Karpas-422 (cell line): ENCODE measurements around the gene DNAJB6. TPM values are rescaled to one million over a fixed set of nuclear protein-coding genes. Genes with fewer than 3 reads are reported as not detected.
"Not testable (repeated sequence)": the region's sequence is repeated elsewhere in the genome, so short reads cannot be mapped to it uniquely, and the experiment has no call there.

Source experiments
- DNase-seq: peaks from one replicate; pipeline ENCODE4 v3.0.0-alpha.2; 2015
- H2AFZ ChIP-seq: fragments of 200-600 bp; sonication (generic); 2 replicates; pipeline ENCODE4 v1.6.1; 2014; ENCODE audit warnings: antibody characterized with exemption, low read length, mixed read lengths
- H3K27ac ChIP-seq: fragments of 200-600 bp; sonication (generic); 2 replicates; pipeline ENCODE4 v1.5.1; 2014; ENCODE audit warnings: mild to moderate bottlenecking, low read length, moderate library complexity
- H3K27me3 ChIP-seq: fragments of 200-600 bp; sonication (generic); 2 replicates; pipeline ENCODE4 v1.6.1; 2014; ENCODE audit warnings: low read length, mixed read lengths
- H3K36me3 ChIP-seq: fragments of 200-600 bp; sonication (generic); 2 replicates; pipeline ENCODE4 v1.6.1; 2014; ENCODE audit warnings: low read length, mixed read lengths; ENCODE audit not compliant: insufficient read depth
- H3K4me1 ChIP-seq: fragments of 200-600 bp; sonication (generic); 2 replicates; pipeline ENCODE4 v1.6.1; 2014; ENCODE audit warnings: mild to moderate bottlenecking, low read length, mixed read lengths
- H3K4me2 ChIP-seq: fragments of 200-600 bp; sonication (generic); 2 replicates; pipeline ENCODE4 v1.6.1; 2014; ENCODE audit warnings: low read length, low read depth, mild to moderate bottlenecking; ENCODE audit not compliant: poor library complexity, severe bottlenecking
- H3K4me3 ChIP-seq: fragments of 200-600 bp; sonication (generic); 2 replicates; pipeline ENCODE4 v1.5.1; 2014; ENCODE audit warnings: mild to moderate bottlenecking, antibody characterized with exemption, low read length, mixed read lengths
- H3K79me2 ChIP-seq: fragments of 200-600 bp; sonication (generic); 2 replicates; pipeline ENCODE4 v1.6.1; 2014; ENCODE audit warnings: mild to moderate bottlenecking, low read length, mixed read lengths
- H3K9ac ChIP-seq: fragments of 200-600 bp; sonication (generic); 2 replicates; pipeline ENCODE4 v1.6.0; 2014; ENCODE audit warnings: low read length
- H3K9me2 ChIP-seq: fragments of 200-600 bp; sonication (generic), shearing (Covaris generic); replicated peaks from 2 replicates; pipeline ENCODE4 v1.6.0; 2014; ENCODE audit warnings: mild to moderate bottlenecking, low read length, moderate library complexity; ENCODE audit not compliant: insufficient read depth
- H3K9me3 ChIP-seq: fragments of 300-700, 200-600 bp; sonication (generic); 2 replicates; pipeline ENCODE4 v1.6.1; 2014; ENCODE audit warnings: low read length, mixed read lengths
- H4K20me1 ChIP-seq: fragments of 200-600 bp; sonication (generic); 2 replicates; pipeline ENCODE4 v1.6.1; 2014; ENCODE audit warnings: mild to moderate bottlenecking, antibody characterized with exemption, low read length, low read depth; ENCODE audit not compliant: insufficient read depth
- total RNA-seq: library from RNA; depleted of rRNA; stranded (reverse); fragments of >200 nt; shearing (Covaris generic); gene quantifications from 2 replicates; pipeline ENCODE4 v1.2.3, GENCODE V29; 2014; ENCODE audit warnings: low replicate concordance

Gene DNAJB6
- total RNA-seq, 1 experiment from 2014 or later, result 54.5 TPM

DNA sequence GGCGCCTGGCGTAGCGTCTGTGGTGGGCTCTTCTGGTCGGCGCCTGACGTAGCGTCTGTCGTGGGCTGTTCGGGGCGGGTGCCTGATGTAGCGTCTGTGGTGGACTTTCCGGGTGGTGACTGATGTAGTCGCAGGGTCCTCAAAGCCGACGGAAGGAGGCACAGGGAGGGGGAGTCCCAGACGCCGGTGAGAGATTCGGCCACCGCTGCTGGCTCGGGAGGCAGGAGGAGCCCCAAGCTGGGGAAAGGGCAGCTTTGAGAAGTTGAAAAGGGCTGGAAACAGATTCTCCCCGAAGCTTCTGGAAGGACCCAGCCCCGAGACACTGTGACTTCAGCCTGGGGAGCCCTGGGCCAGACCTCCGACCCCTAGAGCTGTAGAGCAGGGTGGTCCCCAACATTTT lies 105.7 kb downstream of the DNAJB6 start:
- Histone ChIP-seq H4K20me1 (no peaks in the 10 kb centered on the region), H3K27me3 (no peaks in the 10 kb centered on the region), H3K36me3 (no peaks in the 10 kb centered on the region), H3K4me1 (no peaks in the 10 kb centered on the region), H3K9ac (no peak overlapping the region), H3K79me2 (no peaks in the 10 kb centered on the region), H3K4me2 (no peak overlapping the region), H2AFZ (no peak overlapping the region), H3K9me2 (no peaks in the 10 kb centered on the region), H3K4me3 (no peak overlapping the region), H3K9me3 (no peaks in the 10 kb centered on the region), H3K27ac (no peak overlapping the region)
- no peak for DNase-seq

DNA sequence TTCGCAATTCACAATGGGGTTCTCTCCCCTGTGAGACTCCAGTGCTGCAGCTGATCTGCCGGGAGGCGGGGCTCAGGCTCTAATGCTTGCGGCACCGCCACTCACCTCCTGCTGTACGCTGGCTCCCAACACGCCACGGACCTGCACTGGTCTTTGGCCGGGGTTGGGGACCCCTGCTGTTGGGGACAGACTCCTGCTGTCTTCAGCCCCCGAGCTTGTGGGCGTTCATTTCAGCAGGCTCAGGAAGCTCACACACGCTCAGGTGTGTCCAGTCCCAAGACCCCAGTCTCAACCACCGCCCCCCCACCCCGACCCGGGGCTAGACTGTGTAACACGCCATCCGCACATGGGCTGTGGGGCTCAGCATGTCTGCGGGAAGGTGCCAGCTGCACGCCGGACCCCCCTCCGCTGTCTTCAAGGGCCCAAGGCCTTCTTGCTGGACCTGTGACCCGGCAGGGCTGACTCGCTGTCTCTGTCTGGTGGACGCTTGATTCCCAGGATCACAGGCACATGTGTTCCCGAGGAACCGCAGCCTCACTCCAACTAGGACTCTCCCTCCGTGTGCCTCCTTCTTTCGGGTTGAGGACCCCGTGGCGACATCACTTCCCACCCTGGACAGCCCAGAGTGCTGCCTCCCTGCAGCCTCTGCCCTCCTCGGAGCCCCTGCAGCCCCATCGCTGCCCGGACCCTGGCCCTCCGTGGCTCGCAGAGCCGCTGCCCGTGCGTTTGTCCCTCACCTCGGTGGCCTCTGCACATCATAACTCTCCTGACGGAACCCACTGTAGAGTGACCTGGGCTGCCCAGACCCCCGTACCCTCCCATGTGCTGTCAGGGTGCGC lies 106.4 kb downstream of the DNAJB6 start:
- Histone ChIP-seq H3K27me3 (no peaks in the 10 kb centered on the region), H3K36me3 (no peaks in the 10 kb centered on the region), H3K4me1 (no peaks in the 10 kb centered on the region), H2AFZ (no peak overlapping the region), H3K9ac (no peak overlapping the region), H3K79me2 (no peaks in the 10 kb centered on the region), H3K4me3 (no peak overlapping the region), H3K9me2 (no peaks in the 10 kb centered on the region), H4K20me1 (no peaks in the 10 kb centered on the region), H3K4me2 (no peak overlapping the region), H3K27ac (no peak overlapping the region), H3K9me3 (no peaks in the 10 kb centered on the region)
- DNase-seq, result no peak

DNA sequence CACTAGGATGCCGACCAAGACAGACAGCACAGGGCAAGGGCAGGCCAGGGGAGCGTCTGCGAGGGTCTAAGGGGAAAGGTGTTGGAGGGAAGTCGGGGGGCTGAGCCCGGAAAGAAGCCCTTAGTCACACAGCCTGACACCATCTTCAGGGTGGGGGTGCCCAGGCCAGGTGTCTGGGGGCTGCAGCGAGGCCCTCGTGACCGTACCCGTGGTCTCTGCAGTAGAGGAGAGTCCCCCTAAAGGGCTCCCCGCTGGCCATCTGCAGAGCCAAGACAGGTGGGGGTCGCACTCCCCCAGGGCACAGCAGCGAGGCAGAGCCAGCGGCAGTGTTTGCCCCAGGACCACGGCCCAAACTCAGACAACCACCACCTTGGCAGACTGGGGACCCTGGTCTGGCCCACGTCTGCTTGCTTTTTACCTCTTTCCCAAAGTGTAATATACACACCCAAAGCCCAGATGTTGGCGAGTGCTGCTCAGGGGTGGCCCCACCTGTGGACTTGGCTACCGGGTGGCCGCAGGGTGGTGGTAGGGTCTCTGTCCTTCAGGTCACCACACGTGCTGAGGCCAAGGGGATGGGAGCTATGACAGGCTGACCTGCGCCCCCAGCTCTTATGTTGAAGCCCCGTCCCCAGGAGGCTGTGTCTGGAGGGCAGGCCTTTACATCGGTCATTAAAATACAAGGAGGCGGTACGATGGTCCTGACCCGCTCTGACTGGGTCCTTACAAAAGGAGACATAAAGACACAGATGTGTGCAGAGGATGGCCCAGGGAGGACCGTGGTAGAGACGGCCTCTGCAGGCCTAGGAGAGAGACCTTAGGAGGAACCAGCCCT lies 107.4 kb downstream of the DNAJB6 start:
- Histone ChIP-seq H3K4me3 (no peak overlapping the region), H3K9me3 (no peaks in the 10 kb centered on the region), H3K4me2 (no peak overlapping the region), H3K27me3 (no peaks in the 10 kb centered on the region), H3K36me3 (no peaks in the 10 kb centered on the region), H4K20me1 (no peaks in the 10 kb centered on the region), H3K27ac (no peak overlapping the region), H3K4me1 (no peaks in the 10 kb centered on the region), H3K9me2 (no peaks in the 10 kb centered on the region), H3K9ac (no peak overlapping the region), H2AFZ (no peak overlapping the region), H3K79me2 (no peaks in the 10 kb centered on the region)
- no peak for DNase-seq

DNA sequence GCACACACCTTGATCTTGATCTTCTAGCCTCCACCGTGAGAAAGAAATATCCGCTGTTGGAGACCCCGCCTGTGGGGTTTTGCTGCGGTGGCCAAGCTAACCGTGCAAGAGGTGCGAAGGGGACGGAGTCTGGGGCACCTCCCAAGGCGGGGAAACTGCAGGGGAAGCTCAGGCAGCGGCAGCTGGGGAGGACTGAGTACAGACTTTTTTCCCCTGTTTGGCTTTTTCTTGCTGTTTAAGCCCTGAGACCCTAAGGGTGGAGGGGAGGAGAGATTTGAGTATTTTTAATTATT lies 108.0 kb downstream of the DNAJB6 start:
- H3K36me3 ChIP-seq, result no peaks in the 10 kb centered on the region
- no peak overlapping the region for H2AFZ ChIP-seq
- no peaks in the 10 kb centered on the region for H3K27me3 ChIP-seq
- no peak overlapping the region for H3K4me2 ChIP-seq
- no peaks in the 10 kb centered on the region for H3K9me3 ChIP-seq
- H3K9ac ChIP-seq, result no peak overlapping the region
- no peaks in the 10 kb centered on the region for H3K9me2 ChIP-seq
- no peaks in the 10 kb centered on the region for H3K4me1 ChIP-seq
- H3K79me2 ChIP-seq, result no peaks in the 10 kb centered on the region
- no peak overlapping the region for H3K4me3 ChIP-seq
- no peak for DNase-seq
- no peaks in the 10 kb centered on the region for H4K20me1 ChIP-seq
- H3K27ac ChIP-seq, result no peak overlapping the region

DNA sequence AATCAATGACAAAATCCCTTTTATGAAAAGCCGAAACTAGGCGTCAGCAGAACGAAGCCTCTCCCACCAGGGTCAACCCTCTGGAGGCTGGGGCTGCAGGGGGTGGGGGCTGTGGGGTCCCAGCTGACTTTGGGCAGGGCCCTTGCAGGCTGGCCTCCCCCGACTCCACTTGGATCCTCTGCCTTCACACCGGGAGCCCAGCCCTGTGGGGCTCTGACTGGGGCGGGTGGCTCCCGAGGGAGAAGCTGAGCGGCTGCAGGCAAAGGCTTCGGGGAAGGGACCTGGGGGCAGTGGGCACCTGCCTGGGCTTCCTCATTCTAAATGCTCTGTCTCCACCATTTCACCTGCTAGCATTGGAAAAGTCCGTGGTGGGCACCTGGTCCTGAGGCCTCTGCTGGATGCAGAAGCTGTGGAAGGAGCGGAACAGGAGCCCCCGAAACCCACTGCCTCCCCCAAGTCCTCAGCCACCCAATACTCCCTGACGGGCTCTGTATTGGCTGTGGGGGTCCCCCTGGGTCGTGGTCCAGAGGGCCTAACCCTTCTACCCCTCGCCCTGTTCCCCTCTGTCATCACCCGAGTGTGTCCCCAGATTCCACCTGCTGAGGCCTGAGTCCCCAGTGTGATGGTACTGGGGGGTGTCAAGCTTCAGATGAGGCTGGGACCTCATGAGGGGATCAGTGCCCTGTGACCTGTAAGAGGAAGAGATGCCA lies 108.6 kb downstream of the DNAJB6 start:
- Histone ChIP-seq H3K4me3 (no peak overlapping the region), H3K36me3 (no peaks in the 10 kb centered on the region), H3K4me1 (no peaks in the 10 kb centered on the region), H3K79me2 (no peaks in the 10 kb centered on the region), H4K20me1 (no peaks in the 10 kb centered on the region), H3K27ac (no peak overlapping the region), H3K9ac (no peak overlapping the region), H2AFZ (no peak overlapping the region), H3K9me2 (no peaks in the 10 kb centered on the region), H3K27me3 (no peaks in the 10 kb centered on the region), H3K9me3 (no peaks in the 10 kb centered on the region), H3K4me2 (no peak overlapping the region)
- DNase-seq, result no peak

DNA sequence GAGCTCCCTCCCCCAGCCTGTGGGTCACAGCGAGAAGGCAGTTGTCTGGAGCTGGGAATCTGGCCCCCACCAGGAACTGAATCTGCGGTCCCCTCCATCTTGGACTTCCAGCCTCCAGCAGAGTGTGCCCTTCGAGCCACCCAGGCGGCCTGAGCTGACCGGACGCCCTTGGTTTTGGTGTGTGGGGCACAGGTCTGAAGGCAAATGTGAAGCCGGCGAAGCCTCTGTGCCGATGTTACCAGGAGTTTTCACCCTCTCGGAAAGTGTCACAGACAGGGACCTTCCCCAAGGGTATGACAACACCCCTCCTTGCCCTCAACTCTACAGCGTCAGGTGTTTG lies 109.1 kb downstream of the DNAJB6 start:
- no peaks in the 10 kb centered on the region for H3K79me2 ChIP-seq
- no peaks in the 10 kb centered on the region for H3K9me3 ChIP-seq
- DNase-seq, result no peak
- H3K4me3 ChIP-seq, result no peak overlapping the region
- H3K36me3 ChIP-seq, result no peaks in the 10 kb centered on the region
- H3K9me2 ChIP-seq, result no peaks in the 10 kb centered on the region
- no peak overlapping the region for H3K4me2 ChIP-seq
- H3K27me3 ChIP-seq, result no peaks in the 10 kb centered on the region
- no peaks in the 10 kb centered on the region for H3K4me1 ChIP-seq
- H2AFZ ChIP-seq, result no peak overlapping the region
- no peak overlapping the region for H3K27ac ChIP-seq
- H3K9ac ChIP-seq, result no peak overlapping the region
- no peaks in the 10 kb centered on the region for H4K20me1 ChIP-seq

DNA sequence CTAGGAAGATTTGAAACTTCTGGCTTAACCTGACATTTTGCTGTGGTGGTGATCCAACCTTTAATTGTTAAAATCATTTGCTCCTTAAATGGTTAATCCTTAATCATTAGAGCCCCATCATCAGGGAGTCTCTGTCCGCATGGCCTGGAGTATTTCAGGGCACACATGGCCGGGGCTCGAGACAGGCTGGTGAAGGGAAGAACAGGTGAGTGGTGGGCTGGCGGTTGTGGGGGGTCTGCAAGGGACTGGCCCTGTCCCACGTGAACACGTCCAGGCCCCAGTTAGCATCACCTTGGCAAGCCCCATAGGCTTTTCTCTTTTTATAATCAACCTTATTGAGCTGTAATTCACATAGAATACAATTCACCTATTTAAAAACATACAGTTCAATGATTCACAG lies 109.5 kb downstream of the DNAJB6 start:
- no peak overlapping the region for H2AFZ ChIP-seq
- H3K36me3 ChIP-seq, result no peaks in the 10 kb centered on the region
- H3K4me2 ChIP-seq, result no peak overlapping the region
- no peak overlapping the region for H3K9ac ChIP-seq
- H3K4me3 ChIP-seq, result no peak overlapping the region
- no peaks in the 10 kb centered on the region for H3K9me2 ChIP-seq
- no peak overlapping the region for H3K27ac ChIP-seq
- no peaks in the 10 kb centered on the region for H3K9me3 ChIP-seq
- no peaks in the 10 kb centered on the region for H3K79me2 ChIP-seq
- no peaks in the 10 kb centered on the region for H3K27me3 ChIP-seq
- H4K20me1 ChIP-seq, result no peaks in the 10 kb centered on the region
- no peak for DNase-seq
- H3K4me1 ChIP-seq, result no peaks in the 10 kb centered on the region

DNA sequence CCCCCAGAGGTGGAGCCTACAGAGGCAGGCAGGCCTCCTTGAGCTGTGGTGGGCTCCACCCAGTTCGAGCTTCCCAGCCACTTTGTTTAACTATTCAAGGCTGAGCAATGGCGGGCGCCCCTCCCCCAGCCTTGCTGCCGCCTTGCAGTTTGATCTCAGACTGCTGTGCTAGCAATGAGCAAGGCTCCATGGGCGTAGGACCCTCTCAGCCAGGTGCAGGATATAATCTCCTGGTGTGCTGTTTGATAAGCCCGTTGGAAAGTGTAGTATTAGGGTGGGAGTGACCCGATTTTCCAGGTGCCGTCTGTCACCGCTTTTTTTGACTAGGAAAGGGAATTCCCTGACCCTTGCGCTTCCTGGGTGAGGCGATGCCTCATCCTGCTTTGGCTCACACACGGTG lies 117.2 kb downstream of the DNAJB6 start:
- H3K79me2 ChIP-seq, DNase-seq, H3K27ac ChIP-seq, H3K9me2 ChIP-seq, H3K27me3 ChIP-seq, H3K36me3 ChIP-seq, H3K4me1 ChIP-seq, H3K4me3 ChIP-seq, H4K20me1 ChIP-seq, H3K9me3 ChIP-seq, H3K4me2 ChIP-seq, H3K9ac ChIP-seq, H2AFZ ChIP-seq: not testable (repeated sequence)
